GM18499 (cell line): ENCODE measurements around the gene LRRC72.
"Not testable (repeated sequence)": the region's sequence is repeated elsewhere in the genome, so short reads cannot be mapped to it uniquely, and the experiment has no call there.

Experiments
- ATAC-seq: cut with Tn5 transposase; IDR thresholded peaks from one replicate; pipeline ENCODE4 v1.9.1; 2021; ENCODE audit warnings: moderate number of reproducible peaks; ENCODE audit not compliant: insufficient read depth, unreplicated experiment

LRRC72 gene

DNA sequence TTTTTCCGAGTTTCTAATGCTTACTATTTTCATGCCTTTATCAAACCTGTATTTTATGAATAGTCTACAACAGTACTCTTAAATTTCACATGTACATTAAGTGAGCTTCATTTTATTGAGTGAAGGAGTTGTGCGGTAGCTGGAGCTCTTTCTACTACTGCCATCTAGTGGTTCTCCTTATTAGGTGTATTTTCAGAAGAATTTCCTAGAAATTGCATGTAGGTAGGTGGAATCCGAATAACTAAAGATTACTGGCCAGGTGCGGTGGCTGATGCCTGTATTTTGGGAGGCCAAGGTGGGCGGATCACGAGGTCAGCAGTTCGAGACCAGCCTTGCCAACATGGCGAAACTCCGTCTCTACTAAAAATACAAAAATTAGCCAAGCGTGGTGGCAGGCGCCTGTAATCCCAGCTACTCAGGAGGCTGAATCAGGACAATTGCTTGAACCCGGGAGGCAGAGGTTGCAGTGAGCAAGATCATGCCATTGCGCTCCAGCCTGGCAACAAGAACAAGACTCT, 38.3 kb downstream of the LRRC72 start:
- ATAC-seq = peak; percentile 77

DNA sequence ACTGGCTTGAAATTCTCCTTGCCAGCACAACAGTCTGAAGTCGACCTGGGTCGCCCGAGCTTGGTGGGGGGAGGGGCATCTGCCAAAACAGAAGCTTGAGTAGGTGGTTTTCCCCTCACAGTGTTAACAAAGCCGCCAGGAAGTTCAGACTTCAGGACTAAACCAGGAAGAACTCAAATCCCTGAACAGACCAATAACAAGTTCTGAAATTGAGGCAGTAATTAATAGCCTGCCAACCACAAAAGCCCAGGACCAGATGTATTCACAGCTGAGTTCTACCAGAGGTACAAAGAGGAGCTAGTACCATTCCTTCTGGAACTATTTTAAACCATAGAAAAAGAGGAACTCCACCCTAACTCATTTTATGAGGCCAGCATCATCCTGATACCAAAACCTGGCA, 45.3 kb downstream of the LRRC72 start:
- no peak for ATAC-seq

DNA sequence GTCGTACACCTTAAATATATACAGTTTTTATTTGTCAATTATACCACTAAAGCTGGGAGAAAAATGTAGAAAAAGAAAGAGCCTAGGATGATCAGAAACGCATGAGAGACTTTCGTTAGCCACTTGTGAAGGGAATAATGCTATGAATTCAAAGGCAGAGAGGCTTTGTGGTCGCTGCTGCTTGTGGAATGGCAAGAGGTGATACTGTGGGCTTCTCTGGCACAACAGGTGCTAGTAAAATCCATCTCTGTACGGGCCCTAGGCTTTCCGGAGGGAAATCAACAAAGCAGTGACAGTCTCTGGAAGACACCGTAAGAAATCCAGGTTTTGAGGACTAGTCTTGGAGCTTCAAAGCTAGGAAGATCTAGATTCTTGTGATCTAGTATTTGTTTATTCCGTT, 52.6 kb downstream of the LRRC72 start:
- ATAC-seq = no peak

GRCh38 chr7:16581286-16581685, 54.7 kb downstream of the LRRC72 start:
- ATAC-seq = no peak

DNA sequence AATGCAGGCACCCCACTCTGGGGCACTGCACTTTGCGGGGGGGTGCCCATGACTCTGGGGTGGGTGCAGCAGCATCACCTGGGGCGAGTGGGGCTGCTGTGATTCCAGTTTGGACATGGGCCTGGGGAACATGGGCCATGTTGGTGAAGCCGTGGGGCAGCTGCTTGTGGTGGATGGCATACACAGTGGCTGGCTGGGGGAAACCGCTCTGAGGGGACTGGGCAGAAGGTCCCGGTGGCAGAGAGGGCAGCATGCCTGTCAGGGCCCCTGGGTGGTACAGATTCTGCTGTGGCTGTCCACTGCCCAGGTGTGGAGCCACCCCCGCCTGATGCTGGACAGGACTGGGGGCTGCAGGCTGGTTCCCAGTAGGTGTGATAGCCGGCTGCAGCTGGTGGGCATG, 57.2 kb downstream of the LRRC72 start:
- no peak for ATAC-seq

GRCh38 chr7:16585540-16585939, 58.9 kb downstream of the LRRC72 start:
- ATAC-seq = no peak

DNA sequence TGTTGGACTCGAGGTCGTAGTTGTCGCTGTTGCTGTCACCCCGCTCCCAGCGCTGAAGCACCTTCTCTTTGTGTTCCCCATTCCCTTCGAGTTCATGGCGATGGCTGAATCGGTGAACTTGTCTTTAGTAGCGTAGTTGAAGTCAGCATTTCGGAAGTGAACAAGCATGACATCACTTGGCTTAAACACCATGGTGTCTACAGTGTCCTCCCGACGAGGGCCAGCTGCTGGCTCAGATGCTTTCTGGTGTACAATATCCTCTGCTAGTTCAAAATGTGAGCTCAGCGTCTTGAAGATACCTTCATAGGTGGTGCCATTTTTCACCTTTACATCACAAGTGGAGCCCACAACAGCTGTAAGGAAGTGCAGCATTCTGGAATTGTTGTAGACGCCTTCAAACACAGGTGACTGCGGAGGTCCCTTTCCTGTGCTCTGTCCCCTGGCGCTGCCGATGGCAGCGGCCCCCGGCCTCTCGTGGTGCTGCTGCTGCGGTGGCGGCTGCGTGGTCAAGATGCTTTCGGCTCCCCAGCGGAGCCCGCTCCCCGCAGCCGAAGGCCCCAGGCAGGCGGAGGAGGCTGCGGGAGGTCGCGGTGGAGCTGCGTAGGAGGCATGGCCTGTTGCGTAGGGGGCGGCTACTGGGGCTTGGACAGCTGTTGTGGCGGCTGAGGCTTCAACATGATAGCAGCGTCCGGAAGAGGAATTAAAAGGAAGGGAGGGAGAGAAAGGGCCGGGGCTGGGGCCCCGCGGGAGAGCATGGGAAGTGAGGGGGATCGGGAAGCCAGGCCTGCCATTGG, 59.7 kb downstream of the LRRC72 start:
- no peak for ATAC-seq

- no peak for ATAC-seq
Observed at GRCh38 chr7:16587129-16587528, 60.5 kb downstream of the LRRC72 start.

DNA sequence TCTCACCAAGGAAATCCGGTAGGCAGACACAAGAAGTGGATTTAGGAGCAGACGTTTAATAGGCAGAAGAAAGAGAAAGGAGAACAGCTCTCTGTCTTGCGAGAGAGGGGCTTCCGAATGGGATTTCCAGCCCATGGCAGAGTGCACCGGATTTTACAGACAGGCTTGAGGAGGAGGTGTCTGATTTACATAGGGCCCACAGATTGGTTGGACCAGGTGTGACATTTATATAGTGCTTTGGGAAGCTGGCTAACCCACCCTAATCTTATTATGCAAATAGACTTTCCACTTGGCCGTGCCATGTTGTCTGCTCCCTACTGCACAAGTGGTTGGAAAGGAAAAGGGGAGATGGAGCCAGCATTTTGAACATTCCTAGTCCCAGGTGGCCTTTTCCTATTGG, 61.2 kb downstream of the LRRC72 start:
- no peak for ATAC-seq

DNA sequence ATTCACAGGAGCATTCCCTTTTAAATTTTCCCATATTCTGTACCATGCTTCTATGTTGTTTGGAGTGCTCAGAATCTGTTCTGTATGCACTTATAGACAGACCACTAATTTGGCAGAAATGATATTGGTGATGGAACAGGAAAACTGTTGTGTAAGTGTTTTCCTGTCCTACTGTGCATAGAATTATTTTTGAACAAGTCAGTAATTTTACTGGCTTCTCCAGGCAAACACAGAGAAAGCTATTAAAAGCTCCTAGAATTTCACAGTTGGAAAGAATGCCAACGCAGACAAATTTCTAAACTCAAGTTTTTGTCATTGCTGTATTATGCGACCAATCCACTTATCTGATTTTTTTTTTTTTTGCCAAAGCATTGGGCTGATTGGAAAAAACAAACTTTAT, 63.3 kb downstream of the LRRC72 start:
- ATAC-seq = no peak

DNA sequence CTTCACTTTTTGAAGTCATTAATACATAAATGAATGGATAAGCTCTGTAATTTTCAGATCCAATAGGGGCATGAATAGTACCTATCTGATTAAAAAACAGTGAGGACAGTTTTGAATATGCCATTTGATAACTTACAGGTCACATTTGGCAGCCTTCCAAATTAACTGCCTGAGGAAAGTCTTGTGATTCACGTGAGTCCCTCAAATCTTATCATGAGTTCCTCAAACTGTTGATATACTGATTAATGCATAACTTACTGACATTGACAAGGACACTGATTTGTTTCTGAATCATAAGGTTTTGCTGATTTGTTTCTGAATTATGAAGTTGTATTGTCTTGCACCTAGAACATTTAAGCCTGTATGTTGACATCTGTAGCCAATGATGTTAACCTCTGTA, 63.8 kb downstream of the LRRC72 start:
- ATAC-seq = no peak

GRCh38 chr7:16592395-16592794, 65.8 kb downstream of the LRRC72 start:
- ATAC-seq = no peak

DNA sequence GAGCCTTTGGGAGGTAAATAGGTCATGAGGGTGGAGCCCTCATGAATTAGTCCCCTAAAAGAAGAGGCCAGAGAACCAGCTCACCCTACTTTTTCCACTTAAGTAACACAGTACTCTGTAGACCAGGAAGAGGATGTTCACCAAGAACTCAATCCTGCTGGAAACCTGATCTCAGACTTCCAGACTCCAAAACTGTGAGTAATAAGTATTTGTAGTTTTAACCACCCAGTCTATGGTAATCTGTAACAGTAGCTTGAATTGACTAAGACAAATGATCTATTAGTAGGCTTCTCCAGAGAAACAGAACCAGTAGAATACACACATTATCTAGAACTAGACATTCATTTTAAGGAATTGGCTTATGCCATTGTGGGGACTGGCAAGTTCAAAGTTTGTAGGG, 67.4 kb downstream of the LRRC72 start:
- no peak for ATAC-seq

DNA sequence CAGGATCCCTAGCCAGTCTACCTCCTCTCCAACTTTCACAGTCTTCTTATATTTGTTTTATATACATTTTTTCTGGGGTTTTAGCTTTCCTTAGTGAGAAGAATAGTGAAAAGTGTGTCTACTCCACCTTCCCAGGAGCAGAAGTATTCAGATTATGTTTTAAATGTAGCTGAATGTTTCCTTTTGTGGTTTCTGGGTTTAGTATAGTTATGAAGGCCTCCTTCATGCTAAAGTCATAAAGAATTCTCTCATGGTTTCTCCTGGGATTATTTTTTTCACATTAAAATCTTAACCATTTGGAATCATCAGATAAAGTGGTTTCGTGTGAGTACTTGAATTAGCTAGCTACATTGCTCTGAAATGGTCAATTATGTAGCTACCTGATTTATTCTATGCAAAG, 68.1 kb downstream of the LRRC72 start:
- no peak for ATAC-seq

DNA sequence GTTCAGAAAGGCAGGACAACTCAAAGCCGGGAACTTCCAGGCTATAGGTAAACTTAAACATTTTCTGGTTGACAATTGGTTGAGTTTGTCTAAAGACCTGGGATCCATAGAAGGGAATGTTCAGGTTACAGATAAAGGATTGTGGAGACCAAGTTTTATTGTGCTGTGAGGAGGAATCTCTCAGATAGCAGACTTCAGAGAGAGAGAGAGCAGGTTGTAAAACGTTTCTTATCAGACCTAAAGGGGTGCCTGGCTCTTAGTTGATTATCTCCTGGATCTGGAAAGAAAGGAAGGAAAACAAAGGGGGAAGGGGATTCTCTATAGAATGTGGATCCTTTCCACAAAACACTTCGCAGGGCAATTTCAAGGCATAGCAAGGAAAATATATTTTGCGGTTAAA, 69.0 kb downstream of the LRRC72 start:
- not testable (repeated sequence) for ATAC-seq

- no peak for ATAC-seq
Observed at GRCh38 chr7:16598015-16598414, 71.4 kb downstream of the LRRC72 start.

DNA sequence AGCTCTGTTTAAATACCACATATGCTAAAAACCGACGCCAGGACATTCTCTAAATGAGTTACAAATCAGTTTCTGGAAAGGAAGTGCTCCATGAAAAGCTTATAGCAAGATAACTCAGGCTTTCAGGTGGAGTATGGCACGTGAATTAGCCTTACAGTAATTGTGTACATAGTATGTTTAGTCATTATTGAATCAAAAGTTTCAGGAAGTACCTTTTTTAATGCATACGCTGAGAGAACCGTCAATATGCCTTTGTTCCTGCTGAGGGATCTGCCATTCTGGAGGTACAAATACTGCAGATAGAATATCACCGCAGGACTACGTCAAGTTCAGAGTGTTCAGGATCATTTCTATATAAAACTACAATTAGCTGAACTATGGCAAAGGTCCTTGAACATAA, 73.2 kb downstream of the LRRC72 start:
- ATAC-seq = no peak

GRCh38 chr7:16603633-16604032, 77.0 kb downstream of the LRRC72 start:
- ATAC-seq = no peak

GRCh38 chr7:16604054-16604453, 77.4 kb downstream of the LRRC72 start:
- ATAC-seq = no peak

- ATAC-seq = no peak
Observed at GRCh38 chr7:16606704-16607103, 80.1 kb downstream of the LRRC72 start.

GRCh38 chr7:16609842-16610450, 83.3 kb downstream of the LRRC72 start:
- ATAC-seq = peak; percentile 83

DNA sequence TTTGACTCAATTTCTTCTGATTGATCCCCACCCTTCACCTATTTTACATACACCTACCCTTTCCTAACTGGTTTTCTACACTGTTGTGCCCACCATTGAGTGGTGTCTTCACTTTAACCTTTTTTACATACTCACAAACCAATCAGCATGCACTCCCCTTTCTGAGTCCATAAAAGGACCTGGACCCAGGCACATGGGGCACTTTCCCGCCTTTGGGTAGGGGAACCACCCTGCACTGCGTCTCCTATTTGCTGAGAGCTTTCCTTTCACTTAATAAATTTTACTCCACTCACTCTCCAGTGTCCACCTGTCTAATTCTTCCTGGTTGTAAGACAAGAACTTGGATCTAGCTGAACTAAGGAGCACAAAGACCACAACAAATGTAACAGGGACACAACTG, 85.1 kb downstream of the LRRC72 start:
- ATAC-seq = no peak
